ENCODE results near the gene ZDHHC13.

The ZDHHC13 gene

DNA sequence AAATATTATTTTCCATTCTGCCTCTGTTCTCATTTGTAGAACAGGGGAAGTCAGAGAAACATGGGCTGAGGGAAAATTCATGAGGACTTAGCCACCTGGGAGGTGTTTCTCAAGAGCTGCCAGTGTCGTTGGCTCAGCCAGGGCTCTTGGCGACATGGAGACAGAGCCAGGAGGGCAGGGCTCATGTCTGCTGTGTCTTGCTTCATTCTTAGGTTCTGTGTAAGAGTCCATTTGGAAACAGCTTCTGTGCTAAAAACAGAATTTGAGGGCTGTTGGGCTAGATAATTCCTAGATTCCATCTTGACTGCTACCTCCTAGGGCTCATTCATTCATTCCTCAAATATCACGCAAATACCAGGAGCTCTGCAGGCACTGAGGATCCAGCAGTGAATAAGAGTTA lies 41.3 kb upstream of the ZDHHC13 start:
- Histone ChIP-seq H3K36me3 (no peaks in the 10 kb centered on the region), H3K27ac (no peak overlapping the region), H3K4me3 (ENCODE audit: low read depth in 1 of 2, low read length in 1 of 2) (no peak overlapping the region), H3K4me1 (ENCODE audit: control insufficient read depth in 1 of 2, insufficient read depth in 1 of 2, low read depth in 1 of 2, low read length in 1 of 2) (peaks cover 3 to 10% of the 10 kb centered on the region in 2 experiments), H3K27me3 (peaks cover 2% of the 10 kb centered on the region), H3K9me3 (no peaks in the 10 kb centered on the region)
- TF ChIP-seq, protein P1, sequence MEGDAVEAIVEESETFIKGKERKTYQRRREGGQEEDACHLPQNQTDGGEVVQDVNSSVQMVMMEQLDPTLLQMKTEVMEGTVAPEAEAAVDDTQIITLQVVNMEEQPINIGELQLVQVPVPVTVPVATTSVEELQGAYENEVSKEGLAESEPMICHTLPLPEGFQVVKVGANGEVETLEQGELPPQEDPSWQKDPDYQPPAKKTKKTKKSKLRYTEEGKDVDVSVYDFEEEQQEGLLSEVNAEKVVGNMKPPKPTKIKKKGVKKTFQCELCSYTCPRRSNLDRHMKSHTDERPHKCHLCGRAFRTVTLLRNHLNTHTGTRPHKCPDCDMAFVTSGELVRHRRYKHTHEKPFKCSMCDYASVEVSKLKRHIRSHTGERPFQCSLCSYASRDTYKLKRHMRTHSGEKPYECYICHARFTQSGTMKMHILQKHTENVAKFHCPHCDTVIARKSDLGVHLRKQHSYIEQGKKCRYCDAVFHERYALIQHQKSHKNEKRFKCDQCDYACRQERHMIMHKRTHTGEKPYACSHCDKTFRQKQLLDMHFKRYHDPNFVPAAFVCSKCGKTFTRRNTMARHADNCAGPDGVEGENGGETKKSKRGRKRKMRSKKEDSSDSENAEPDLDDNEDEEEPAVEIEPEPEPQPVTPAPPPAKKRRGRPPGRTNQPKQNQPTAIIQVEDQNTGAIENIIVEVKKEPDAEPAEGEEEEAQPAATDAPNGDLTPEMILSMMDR (IDR thresholded peaks at IDR 0.05), result no peak

DNA sequence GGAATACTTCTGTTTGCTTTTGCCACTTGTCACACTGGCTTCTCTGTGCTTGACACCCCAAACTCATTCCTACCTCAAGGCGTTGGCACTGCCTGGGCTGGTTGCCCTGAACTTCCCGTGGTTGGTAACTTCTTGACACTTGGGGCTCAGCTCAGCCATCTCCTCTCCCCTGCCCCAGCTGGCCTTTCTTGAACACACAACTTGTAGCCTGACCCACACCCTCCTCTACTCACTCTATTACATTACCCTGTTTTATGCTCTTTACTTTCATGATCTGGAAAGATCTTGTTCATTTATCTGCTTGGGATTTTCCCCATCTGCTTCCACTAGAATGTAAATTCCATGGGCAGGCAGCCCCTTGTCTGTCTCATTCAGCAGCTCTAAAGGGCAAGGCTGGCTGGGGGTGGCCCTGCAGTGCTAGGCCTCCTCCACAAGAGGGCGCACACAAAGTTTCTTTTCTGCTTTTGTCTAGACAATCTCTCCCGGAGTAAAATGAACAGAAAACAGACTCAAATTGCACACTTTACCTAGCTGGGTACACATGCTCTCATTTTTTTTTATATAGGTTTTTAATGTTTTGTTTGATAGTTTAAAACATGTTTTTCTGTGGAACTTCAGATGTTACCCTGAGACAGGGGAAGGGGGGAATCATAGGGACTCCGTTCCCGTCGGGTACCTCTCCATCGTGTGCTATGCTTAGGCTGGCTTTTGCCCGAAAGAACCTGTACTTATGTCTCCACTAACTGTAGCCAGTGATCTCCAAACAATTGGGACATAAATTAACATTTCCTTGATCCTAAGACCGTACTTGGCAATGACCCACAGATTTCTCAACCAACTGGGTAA lies 40.0 kb upstream of the ZDHHC13 start:
- H3K36me3 ChIP-seq, result no peaks in the 10 kb centered on the region
- H3K27ac ChIP-seq, result no peak overlapping the region
- H3K27me3 ChIP-seq, result peaks cover 5% of the 10 kb centered on the region
- H3K4me1 ChIP-seq (ENCODE audit: control insufficient read depth in 1 of 2, insufficient read depth in 1 of 2, low read depth in 1 of 2, low read length in 1 of 2), result peaks cover 0 to 10% of the 10 kb centered on the region in 2 experiments
- no peak overlapping the region for H3K4me3 ChIP-seq (ENCODE audit: low read depth in 1 of 2, low read length in 1 of 2)
- TF ChIP-seq, protein P1 (IDR thresholded peaks at IDR 0.05), result peak; percentile 95
- no peaks in the 10 kb centered on the region for H3K9me3 ChIP-seq

DNA sequence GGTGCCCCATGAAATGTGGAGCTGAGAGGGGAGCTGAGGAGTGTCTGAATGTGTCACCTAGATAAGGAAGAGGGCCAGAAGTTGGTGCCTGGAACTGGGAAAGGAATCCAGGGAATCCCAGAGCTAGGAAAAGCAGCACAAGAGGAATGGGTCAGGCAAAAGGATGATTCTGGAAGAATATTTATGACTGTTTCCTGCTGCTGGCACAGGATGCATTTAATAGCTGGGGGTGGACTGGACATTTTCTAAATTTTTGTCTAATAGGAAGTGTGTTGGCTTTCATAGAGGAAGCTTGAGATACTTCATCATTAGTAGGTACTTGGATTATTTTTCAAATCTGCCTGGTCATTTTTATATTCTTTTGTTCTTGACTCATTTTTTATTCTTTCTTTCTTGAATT lies 39.0 kb upstream of the ZDHHC13 start:
- H3K36me3 ChIP-seq, result no peaks in the 10 kb centered on the region
- H3K27ac ChIP-seq, result no peak overlapping the region
- peaks cover 0 to 10% of the 10 kb centered on the region in 2 experiments for H3K4me1 ChIP-seq (ENCODE audit: control insufficient read depth in 1 of 2, insufficient read depth in 1 of 2, low read depth in 1 of 2, low read length in 1 of 2)
- H3K27me3 ChIP-seq, result peaks cover 5% of the 10 kb centered on the region
- H3K9me3 ChIP-seq, result no peaks in the 10 kb centered on the region
- no peak overlapping the region for H3K4me3 ChIP-seq (ENCODE audit: low read depth in 1 of 2, low read length in 1 of 2)
- TF ChIP-seq, protein P1 (IDR thresholded peaks at IDR 0.05), result no peak

DNA sequence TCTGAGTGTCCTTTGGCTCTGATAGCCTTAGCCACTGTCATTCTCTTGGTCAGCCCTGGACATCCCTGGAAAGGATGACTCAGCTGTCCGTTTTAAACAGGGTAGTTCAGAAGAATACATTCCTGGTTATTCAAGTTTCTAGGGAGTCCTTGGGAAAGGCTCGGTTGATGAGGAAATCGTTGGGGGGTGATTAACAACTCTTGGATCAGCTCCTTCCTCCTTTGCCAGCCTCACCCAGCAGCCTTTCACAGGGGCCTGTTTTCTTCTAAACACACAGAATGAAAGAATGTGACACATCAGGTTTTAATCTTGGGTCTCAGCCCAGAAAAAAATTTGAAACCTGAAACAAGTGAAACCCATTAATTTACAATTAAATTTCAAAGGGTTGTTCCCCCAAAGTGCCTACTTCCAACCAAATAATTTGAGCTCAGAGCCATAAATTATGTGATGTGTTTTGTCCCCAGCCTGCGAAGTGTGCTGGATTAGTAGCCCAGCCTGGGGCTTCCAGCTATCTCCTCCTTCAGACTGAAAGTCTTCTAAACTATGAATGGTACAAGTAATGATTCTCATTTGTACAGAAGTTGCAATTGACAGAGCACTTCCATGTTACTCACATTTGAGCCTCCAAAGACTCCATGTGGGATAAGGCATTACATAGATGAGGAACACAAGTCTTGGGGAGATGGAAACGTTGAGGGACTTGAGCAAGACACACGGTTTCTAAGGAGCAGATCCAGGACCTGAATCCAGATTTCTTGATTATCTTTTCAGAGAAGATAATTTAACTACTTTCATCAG lies 37.1 kb upstream of the ZDHHC13 start:
- TF ChIP-seq, protein P1 (IDR thresholded peaks at IDR 0.05), result no peak
- Histone ChIP-seq H3K27me3 (peaks cover 5% of the 10 kb centered on the region), H3K9me3 (no peaks in the 10 kb centered on the region), H3K36me3 (no peaks in the 10 kb centered on the region), H3K27ac (no peak overlapping the region), H3K4me1 (ENCODE audit: control insufficient read depth in 1 of 2, insufficient read depth in 1 of 2, low read depth in 1 of 2, low read length in 1 of 2) (peaks cover 0 to 10% of the 10 kb centered on the region in 2 experiments), H3K4me3 (ENCODE audit: low read depth in 1 of 2, low read length in 1 of 2) (no peak overlapping the region)

DNA sequence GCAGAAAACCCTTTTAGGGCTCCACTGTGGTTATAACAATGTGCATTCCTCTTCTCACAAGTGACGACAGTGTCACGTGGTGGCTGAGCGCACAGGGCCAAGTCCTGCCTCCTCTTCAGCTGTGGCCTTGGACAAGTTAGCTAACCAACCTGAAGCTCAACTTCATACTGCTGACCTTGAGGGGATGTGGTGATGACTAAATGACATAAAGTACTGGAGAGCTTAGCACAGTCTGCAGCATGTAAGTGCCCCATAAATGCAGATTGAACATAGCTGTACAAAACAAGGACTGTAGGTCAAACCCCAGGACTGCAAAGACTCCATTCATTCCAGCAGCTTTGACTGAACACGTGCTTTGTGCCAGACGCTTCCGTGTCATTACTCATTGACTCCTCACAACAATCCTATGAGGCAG lies 36.4 kb upstream of the ZDHHC13 start:
- Histone ChIP-seq H3K9me3 (no peaks in the 10 kb centered on the region), H3K4me1 (ENCODE audit: control insufficient read depth in 1 of 2, insufficient read depth in 1 of 2, low read depth in 1 of 2, low read length in 1 of 2) (peaks cover 0 to 10% of the 10 kb centered on the region in 2 experiments), H3K4me3 (ENCODE audit: low read depth in 1 of 2, low read length in 1 of 2) (no peak overlapping the region), H3K27me3 (peaks cover 5% of the 10 kb centered on the region), H3K36me3 (no peaks in the 10 kb centered on the region), H3K27ac (no peak overlapping the region)
- TF ChIP-seq, protein P1 (IDR thresholded peaks at IDR 0.05), result no peak

Measured in neutrophil (primary cell).